Activated B cell treated with CpG ODN at 0.5 μM for 24 hours (primary cell): Measurements from ENCODE around the gene GRIK4. TPM values are rescaled to one million over a fixed set of nuclear protein-coding genes. Genes with fewer than 3 reads are reported as not detected.

Experiments
- ATAC-seq: fragments of 200-7000 bp; cut with Tn5 transposase; one replicate; pipeline ENCODE4 v1.10.0; 2021; ENCODE audit warnings: low read depth, mild to moderate bottlenecking, moderate library complexity
- CTCF ChIA-PET: fragments of 350-600 bp; sonication (Branson Sonifier 250); formaldehyde crosslinking; loops from one replicate; lab custom pipeline; 2021; ENCODE audit warnings: antibody characterized with exemption; lab: Charles Lee
- POLR2A ChIA-PET: fragments of 350-600 bp; sonication (Branson Sonifier 250); formaldehyde crosslinking; loops from one replicate; lab custom pipeline; 2021; ENCODE audit warnings: antibody characterized with exemption; lab: Charles Lee
- DNase-seq: peaks from one replicate; pipeline ENCODE4 v3.0.0; 2022
- H3K27ac Mint-ChIP-seq: one replicate; pipeline ENCODE4 v1.8.0; 2020; ENCODE audit warnings: mixed read lengths
- H3K27me3 Mint-ChIP-seq: one replicate; pipeline ENCODE4 v1.8.0; 2021; ENCODE audit warnings: mixed read lengths
- H3K36me3 Mint-ChIP-seq: one replicate; pipeline ENCODE4 v1.8.0; 2021; ENCODE audit warnings: low read depth, mixed read lengths
- H3K4me1 Mint-ChIP-seq: one replicate; pipeline ENCODE4 v1.8.0; 2021; ENCODE audit warnings: mixed read lengths
- H3K4me3 Mint-ChIP-seq: one replicate; pipeline ENCODE4 v1.8.0; 2020; ENCODE audit warnings: mild to moderate bottlenecking, mixed read lengths
- H3K9me3 Mint-ChIP-seq: one replicate; pipeline ENCODE4 v1.8.0; 2020; ENCODE audit warnings: mixed read lengths
- CTCF ChIP-seq: fragments of 200-600 bp; IDR thresholded peaks from one replicate; pipeline ENCODE4 v1.8.0; 2022; ENCODE audit warnings: antibody characterized with exemption, mild to moderate bottlenecking
- intact Hi-C: fragments of 100-400 bp; cut with micrococcal nuclease; formaldehyde crosslinking; loops from one replicate; pipeline ENCODE4 v1.15.1; 2024
- total RNA-seq: library from RNA; stranded (reverse); gene quantifications from 2 replicates; pipeline ENCODE4 v1.2.3, GENCODE V29; 2022

The GRIK4 gene
- total RNA-seq, 1 donor from 2014 or later, result not detected

GRCh38 chr11:120727752-120728151 is 216.2 kb downstream of the GRIK4 start:
- intact Hi-C loops, result no loop called here
- no peak for TF ChIP-seq CTCF
- peaks cover 13% of the 10 kb centered on the region for H3K9me3 Mint-ChIP-seq
- H3K4me1 Mint-ChIP-seq, result no peaks in the 10 kb centered on the region
- POLR2A ChIA-PET, result no interaction called here
- no peaks in the 10 kb centered on the region for H3K36me3 Mint-ChIP-seq
- no peak for ATAC-seq
- CTCF ChIA-PET, result no interaction called here
- H3K27me3 Mint-ChIP-seq, result peaks cover 5% of the 10 kb centered on the region
- no peak overlapping the region for H3K4me3 Mint-ChIP-seq
- H3K27ac Mint-ChIP-seq, result no peak overlapping the region
- DNase-seq, result no peak

GRCh38 chr11:120735035-120735434 is 223.5 kb downstream of the GRIK4 start:
- no peak for ATAC-seq
- TF ChIP-seq CTCF, result no peak

GRCh38 chr11:120738516-120739046 is 227.0 kb downstream of the GRIK4 start:
- H3K4me1 Mint-ChIP-seq, result no peaks in the 10 kb centered on the region
- H3K27me3 Mint-ChIP-seq, result peaks cover 14% of the 10 kb centered on the region
- no peak for DNase-seq
- no peak for TF ChIP-seq CTCF
- no peak overlapping the region for H3K27ac Mint-ChIP-seq
- H3K36me3 Mint-ChIP-seq, result no peaks in the 10 kb centered on the region
- no peaks in the 10 kb centered on the region for H3K9me3 Mint-ChIP-seq
- H3K4me3 Mint-ChIP-seq, result no peak overlapping the region
- ChIA-PET POLR2A (no interaction called here), CTCF (no interaction called here)
- intact Hi-C loops, result no loop called here
- ATAC-seq, result no peak

More at GRCh38 chr11:120735035-120735434, 223.5 kb downstream of the GRIK4 start:
- intact Hi-C loops, result no loop called here
- Mint-ChIP-seq H3K4me3 (no peak overlapping the region), H3K27ac (no peak overlapping the region), H3K4me1 (no peaks in the 10 kb centered on the region), H3K9me3 (peaks cover 2% of the 10 kb centered on the region), H3K27me3 (peaks cover 17% of the 10 kb centered on the region), H3K36me3 (no peaks in the 10 kb centered on the region)
- ChIA-PET POLR2A (no interaction called here), CTCF (no interaction called here)
- DNase-seq, result no peak

- ChIA-PET POLR2A (no interaction called here), CTCF (no interaction called here)
- Mint-ChIP-seq H3K9me3 (no peaks in the 10 kb centered on the region), H3K36me3 (no peaks in the 10 kb centered on the region), H3K4me3 (no peak overlapping the region), H3K27me3 (peaks cover 7% of the 10 kb centered on the region), H3K27ac (no peak overlapping the region), H3K4me1 (no peaks in the 10 kb centered on the region)
- TF ChIP-seq CTCF, result no peak
- intact Hi-C loops, result no loop called here
- no peak for ATAC-seq
- no peak for DNase-seq
Observed at GRCh38 chr11:120739780-120740179, 228.2 kb downstream of the GRIK4 start.

GRCh38 chr11:120740380-120740779 is 228.8 kb downstream of the GRIK4 start:
- Mint-ChIP-seq H3K27me3 (peaks cover 7% of the 10 kb centered on the region), H3K9me3 (no peaks in the 10 kb centered on the region), H3K36me3 (no peaks in the 10 kb centered on the region), H3K4me3 (no peak overlapping the region), H3K4me1 (no peaks in the 10 kb centered on the region), H3K27ac (no peak overlapping the region)
- no peak for TF ChIP-seq CTCF
- POLR2A ChIA-PET, result no interaction called here
- ATAC-seq (no peak), DNase-seq (no peak)
- CTCF ChIA-PET, result no interaction called here
- intact Hi-C loops, result no loop called here
